Lower leg skin (tissue), 3 donors: Measurements from ENCODE around the gene CHST10.

Source experiments
- POLR2A ChIP-seq, 2 donors: fragments of 450-650 bp; IDR thresholded peaks; one replicate each; pipeline ENCODE4 v1.6.1; 2016 to 2017; ENCODE audit warnings: antibody characterized with exemption in 2 of 2, mild to moderate bottlenecking in 1 of 2, moderate library complexity in 1 of 2
- TF ChIP-seq, protein P1 (sequence below), 3 donors: fragments of 450-650 bp; IDR thresholded peaks; one replicate each; pipeline ENCODE4 v1.5.1; 2016; ENCODE audit warnings: antibody characterized with exemption in 3 of 3, mild to moderate bottlenecking in 3 of 3, moderate library complexity in 2 of 3

GRCh38 chr2:100451734-100452133, 34.3 kb upstream of the CHST10 start:
- TF ChIP-seq, protein P1, sequence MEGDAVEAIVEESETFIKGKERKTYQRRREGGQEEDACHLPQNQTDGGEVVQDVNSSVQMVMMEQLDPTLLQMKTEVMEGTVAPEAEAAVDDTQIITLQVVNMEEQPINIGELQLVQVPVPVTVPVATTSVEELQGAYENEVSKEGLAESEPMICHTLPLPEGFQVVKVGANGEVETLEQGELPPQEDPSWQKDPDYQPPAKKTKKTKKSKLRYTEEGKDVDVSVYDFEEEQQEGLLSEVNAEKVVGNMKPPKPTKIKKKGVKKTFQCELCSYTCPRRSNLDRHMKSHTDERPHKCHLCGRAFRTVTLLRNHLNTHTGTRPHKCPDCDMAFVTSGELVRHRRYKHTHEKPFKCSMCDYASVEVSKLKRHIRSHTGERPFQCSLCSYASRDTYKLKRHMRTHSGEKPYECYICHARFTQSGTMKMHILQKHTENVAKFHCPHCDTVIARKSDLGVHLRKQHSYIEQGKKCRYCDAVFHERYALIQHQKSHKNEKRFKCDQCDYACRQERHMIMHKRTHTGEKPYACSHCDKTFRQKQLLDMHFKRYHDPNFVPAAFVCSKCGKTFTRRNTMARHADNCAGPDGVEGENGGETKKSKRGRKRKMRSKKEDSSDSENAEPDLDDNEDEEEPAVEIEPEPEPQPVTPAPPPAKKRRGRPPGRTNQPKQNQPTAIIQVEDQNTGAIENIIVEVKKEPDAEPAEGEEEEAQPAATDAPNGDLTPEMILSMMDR (IDR thresholded peaks at IDR 0.05) = no peak
- no peak for TF ChIP-seq POLR2A (IDR thresholded peaks at IDR 0.05)
